Fibroblast of lung (primary cell): ENCODE measurements around the gene TSACC.

Source experiments
- EZH2 ChIP-seq: IDR thresholded peaks from 2 replicates; pipeline ENCODE4 v1.5.1; 2012; ENCODE audit warnings: low read length, control low read depth, mild to moderate bottlenecking; ENCODE audit errors: missing control alignments
- TF ChIP-seq, protein P1 (sequence below), 2 donors: IDR thresholded peaks in 1 of 2; conservative IDR thresholded peaks in 1 of 2; 1 replicate in 1 of 2; 2 replicates in 1 of 2; pipeline ENCODE4 v1.5.1; 2011 to 2012; ENCODE audit warnings: low read length in 2 of 2, control low read depth in 1 of 2, inconsistent platforms in 1 of 2, low read depth in 1 of 2, mild to moderate bottlenecking in 1 of 2

DNA sequence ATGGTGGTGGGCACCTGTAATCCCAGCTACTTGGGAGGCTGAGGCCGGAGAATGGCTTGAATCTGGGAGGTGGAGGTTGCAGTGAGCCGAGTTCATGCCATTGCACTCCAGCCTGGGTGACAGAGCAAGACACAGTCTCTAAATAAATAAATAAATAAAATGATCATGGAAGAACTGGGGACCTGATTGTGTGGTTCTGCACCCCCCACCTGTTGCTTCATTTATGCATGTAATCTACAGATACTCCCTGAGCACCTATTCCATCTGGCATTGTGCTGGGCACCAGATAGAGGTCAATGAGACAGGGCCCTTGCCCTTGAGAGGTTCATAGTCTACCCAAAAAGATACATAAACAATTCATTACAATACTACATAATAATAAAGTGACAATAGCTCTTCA is 19.7 kb downstream of the TSACC start:
- TF ChIP-seq, protein P1, sequence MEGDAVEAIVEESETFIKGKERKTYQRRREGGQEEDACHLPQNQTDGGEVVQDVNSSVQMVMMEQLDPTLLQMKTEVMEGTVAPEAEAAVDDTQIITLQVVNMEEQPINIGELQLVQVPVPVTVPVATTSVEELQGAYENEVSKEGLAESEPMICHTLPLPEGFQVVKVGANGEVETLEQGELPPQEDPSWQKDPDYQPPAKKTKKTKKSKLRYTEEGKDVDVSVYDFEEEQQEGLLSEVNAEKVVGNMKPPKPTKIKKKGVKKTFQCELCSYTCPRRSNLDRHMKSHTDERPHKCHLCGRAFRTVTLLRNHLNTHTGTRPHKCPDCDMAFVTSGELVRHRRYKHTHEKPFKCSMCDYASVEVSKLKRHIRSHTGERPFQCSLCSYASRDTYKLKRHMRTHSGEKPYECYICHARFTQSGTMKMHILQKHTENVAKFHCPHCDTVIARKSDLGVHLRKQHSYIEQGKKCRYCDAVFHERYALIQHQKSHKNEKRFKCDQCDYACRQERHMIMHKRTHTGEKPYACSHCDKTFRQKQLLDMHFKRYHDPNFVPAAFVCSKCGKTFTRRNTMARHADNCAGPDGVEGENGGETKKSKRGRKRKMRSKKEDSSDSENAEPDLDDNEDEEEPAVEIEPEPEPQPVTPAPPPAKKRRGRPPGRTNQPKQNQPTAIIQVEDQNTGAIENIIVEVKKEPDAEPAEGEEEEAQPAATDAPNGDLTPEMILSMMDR (conservative IDR thresholded peaks at IDR 0.05 in 1 of 2, IDR thresholded peaks at IDR 0.05 in 1 of 2; ENCODE audit: low read depth in 1 of 2, low read length in 2 of 2) = no peak
- no peak for TF ChIP-seq EZH2
